HG03045 (cell line): ENCODE measurements around the gene ATP4A.

ENCODE experiments used
- ATAC-seq: cut with Tn5 transposase; IDR thresholded peaks from one replicate; pipeline ENCODE4 v1.9.1; 2021; ENCODE audit warnings: mild to moderate bottlenecking, moderate library complexity; ENCODE audit not compliant: unreplicated experiment

Gene ATP4A

DNA sequence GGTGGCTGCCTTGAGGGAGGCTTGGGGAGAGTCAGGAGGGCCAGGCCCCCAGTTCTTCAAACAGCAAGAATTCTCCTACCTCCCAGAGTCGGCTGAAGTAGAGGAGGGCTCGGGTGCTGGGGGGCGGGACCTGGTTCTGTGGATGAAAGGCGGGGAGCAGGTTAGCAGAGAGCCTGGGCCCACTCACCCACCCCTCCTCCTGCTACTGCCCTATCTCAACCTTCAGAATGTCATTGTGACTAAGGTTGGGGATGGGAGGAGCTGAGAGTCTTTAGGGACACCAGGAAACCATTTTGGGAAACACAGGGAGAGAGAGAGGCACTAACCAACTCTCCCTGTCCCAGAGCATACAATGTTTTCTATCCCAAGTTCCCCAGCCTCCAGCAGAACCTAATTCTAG is 60.7 kb downstream of the ATP4A start:
- ATAC-seq, result no peak

GRCh38 chr19:35501684-35502083 is 61.8 kb downstream of the ATP4A start:
- ATAC-seq, result no peak

GRCh38 chr19:35500611-35501010 is 62.8 kb downstream of the ATP4A start:
- no peak for ATAC-seq
